IMR-90 (cell line): Measurements from ENCODE around the gene DPEP1. TPM values are rescaled to one million over a fixed set of nuclear protein-coding genes. Genes with fewer than 3 reads are reported as not detected.
A peak's percentile ranks its signal among the peaks of the same experiment; 100 is the strongest.

Experiments used
- ATAC-seq: fragments of 200-7000 bp; cut with Tn5 transposase; 2 replicates; pipeline ENCODE4 v1.9.1; 2020; ENCODE audit warnings: low read depth, mild to moderate bottlenecking, moderate library complexity
- BruUV-seq: library from RNA; stranded (reverse); fragments of 400-500 nt; replicated peaks from 2 replicates; lab custom pipeline; 2021; lab: Mats Ljungman, UMichigan
- CTCF ChIA-PET: fragments of 300-600 bp; formaldehyde crosslinking; extraction: SDS; loops from one replicate; lab custom pipeline; 2021; ENCODE audit warnings: antibody characterized with exemption; lab: Yijun Ruan, JAX
- POLR2A ChIA-PET: fragments of 300-600 bp; sonication (Branson Sonifier 250); formaldehyde crosslinking; loops from one replicate; lab custom pipeline; 2022; ENCODE audit warnings: antibody characterized with exemption; ENCODE audit not compliant: unreplicated experiment; lab: Charles Lee
- DNase-seq: peaks from one replicate; pipeline ENCODE4 v3.0.0; 2013
- H2AFZ ChIP-seq: replicated peaks from 2 replicates; pipeline ENCODE3; 2013; ENCODE audit warnings: low read length, mild to moderate bottlenecking; ENCODE audit not compliant: poor library complexity
- H2AK5ac ChIP-seq: 2 replicates; pipeline ENCODE4 v1.6.1; 2013; ENCODE audit warnings: low read depth, low read length, inconsistent platforms
- H2AK9ac ChIP-seq: replicated peaks from 2 replicates; pipeline ENCODE3; 2013; ENCODE audit warnings: mild to moderate bottlenecking, low read depth, low read length, moderate library complexity; ENCODE audit not compliant: poor library complexity
- H2BK120ac ChIP-seq: 2 replicates; pipeline ENCODE4 v1.6.1; 2013; ENCODE audit warnings: low read depth, low read length, inconsistent platforms
- H2BK15ac ChIP-seq: 3 replicates; pipeline ENCODE4 v1.6.1; 2013; ENCODE audit warnings: low read depth, low read length, inconsistent platforms
- H2BK20ac ChIP-seq: 2 replicates; pipeline ENCODE4 v1.6.1; 2013; ENCODE audit warnings: low read depth, mild to moderate bottlenecking, inconsistent platforms, low read length, moderate library complexity
- H2BK5ac ChIP-seq: 2 replicates; pipeline ENCODE4 v1.6.1; 2013; ENCODE audit warnings: mild to moderate bottlenecking, low read depth, low read length, inconsistent platforms; ENCODE audit not compliant: poor library complexity, severe bottlenecking
- H3K14ac ChIP-seq: replicated peaks from 2 replicates; pipeline ENCODE4 v1.6.1; 2013; ENCODE audit warnings: low read depth, low read length, inconsistent platforms
- H3K18ac ChIP-seq: 2 replicates; pipeline ENCODE4 v1.6.1; 2013; ENCODE audit warnings: low read depth, low read length, control low read depth
- H3K23ac ChIP-seq: 2 replicates; pipeline ENCODE4 v1.6.1; 2013; ENCODE audit warnings: low read depth, low read length, inconsistent platforms
- H3K27ac ChIP-seq: 2 replicates; pipeline ENCODE4 v1.5.1; 2013; ENCODE audit warnings: mild to moderate bottlenecking, control low read depth, low read length; ENCODE audit not compliant: insufficient read depth
- H3K27me3 ChIP-seq: 2 replicates; pipeline ENCODE4 v1.6.1; 2013; ENCODE audit warnings: low read length; ENCODE audit not compliant: control insufficient read depth, insufficient read depth
- H3K36me3 ChIP-seq: 2 replicates; pipeline ENCODE4 v1.6.1; 2013; ENCODE audit warnings: low read length, mixed read lengths; ENCODE audit not compliant: control insufficient read depth, insufficient read depth
- H3K4ac ChIP-seq: 2 replicates; pipeline ENCODE4 v1.6.1; 2013; ENCODE audit warnings: low read depth, low read length, inconsistent platforms
- H3K4me1 ChIP-seq: 2 replicates; pipeline ENCODE4 v1.6.1; 2013; ENCODE audit warnings: low read length, mixed read lengths; ENCODE audit not compliant: control insufficient read depth, insufficient read depth
- H3K4me2 ChIP-seq: 2 replicates; pipeline ENCODE4 v1.6.1; 2013; ENCODE audit warnings: low read depth, mild to moderate bottlenecking, control low read depth, low read length, moderate library complexity
- H3K4me3 ChIP-seq: 2 replicates; pipeline ENCODE4 v1.5.1; 2013; ENCODE audit warnings: low read depth, mild to moderate bottlenecking, control low read depth, low read length, moderate library complexity; ENCODE audit not compliant: insufficient read depth
- H3K56ac ChIP-seq: 2 replicates; pipeline ENCODE4 v1.6.1; 2013; ENCODE audit warnings: low read length, inconsistent platforms; ENCODE audit not compliant: insufficient read depth; ENCODE audit errors: extremely low read depth
- H3K79me1 ChIP-seq, 2 experiments: 2 replicates each; pipeline ENCODE4 v1.6.1; 2013; ENCODE audit warnings: low read length in 2 of 2, inconsistent platforms in 1 of 2, low read depth in 1 of 2
- H3K9ac ChIP-seq: 2 replicates; pipeline ENCODE4 v1.6.1; 2013; ENCODE audit warnings: low read depth, low read length, control low read depth
- H3K9me1 ChIP-seq: 2 replicates; pipeline ENCODE4 v1.6.1; 2013; ENCODE audit warnings: low read length, inconsistent platforms; ENCODE audit not compliant: insufficient read depth
- H3K9me3 ChIP-seq: 2 replicates; pipeline ENCODE4 v1.6.1; 2013; ENCODE audit warnings: low read length; ENCODE audit not compliant: control insufficient read depth, insufficient read depth
- H4K20me1 ChIP-seq: 2 replicates; pipeline ENCODE4 v1.6.1; 2013; ENCODE audit warnings: low read length, inconsistent platforms; ENCODE audit not compliant: insufficient read depth
- H4K5ac ChIP-seq: 2 replicates; pipeline ENCODE4 v1.6.1; 2013; ENCODE audit warnings: mild to moderate bottlenecking, low read depth, low read length, control low read depth
- H4K8ac ChIP-seq, 2 experiments: 2 replicates each; pipeline ENCODE4 v1.6.1; 2013; ENCODE audit warnings: low read depth in 2 of 2, low read length in 2 of 2, control low read depth in 1 of 2, inconsistent platforms in 1 of 2
- H4K91ac ChIP-seq: 2 replicates; pipeline ENCODE4 v1.6.1; 2013; ENCODE audit warnings: low read depth, low read length, inconsistent platforms; ENCODE audit not compliant: insufficient read depth
- MAFK ChIP-seq: IDR thresholded peaks from 2 replicates; pipeline ENCODE4 v1.6.1; 2012; ENCODE audit warnings: low read depth, low read length, improper control_type of control experiment
- WGBS, 2 experiments: methylation state at CpG; one replicate each; pipeline versions ENCODE4 v1.1.5 to v1.1.7; 2013; ENCODE audit warnings: missing lambda C conversion rate in 2 of 2; ENCODE audit not compliant: insufficient read length in 1 of 2; ENCODE audit errors: extremely low coverage in 2 of 2; 5-methylcytosine and 5-hydroxymethylcytosine counted together
- dilution Hi-C: fragments of 300-500 bp; cut with HindIII; formaldehyde crosslinking; loops from one replicate; pipeline ENCODE4 v1.14.3; 2018; ENCODE audit warnings: low sequenced_read_pairs; ENCODE audit not compliant: unreplicated experiment
- in situ Hi-C: fragments of 300-500 bp; cut with MboI; formaldehyde crosslinking; loops from 3 replicates; pipeline ENCODE4 v1.14.3; 2019; ENCODE audit warnings: low sequenced_read_pairs, inconsistent platforms, mixed read lengths
- intact Hi-C: fragments of 100-400 bp; cut with micrococcal nuclease; formaldehyde crosslinking; loops from 2 replicates; pipeline ENCODE4 v1.10.0; 2022
- polyA plus RNA-seq, 3 experiments: library from polyadenylated mRNA; depleted of rRNA; stranded (reverse); fragments of >200 nt; gene quantifications; 2 replicates each; pipeline ENCODE4 v1.2.3, GENCODE V29; 2012; ENCODE audit warnings: low replicate concordance in 1 of 3
- total RNA-seq: library from RNA; depleted of rRNA; stranded (reverse); fragments of >200 nt; gene quantifications from 2 replicates; pipeline ENCODE4 v1.2.3, GENCODE V29; 2012

Gene DPEP1
- total and polyA plus RNA-seq, 2 of the 4 experiments (the other 2 are of a cell fraction), result not detected

DNA sequence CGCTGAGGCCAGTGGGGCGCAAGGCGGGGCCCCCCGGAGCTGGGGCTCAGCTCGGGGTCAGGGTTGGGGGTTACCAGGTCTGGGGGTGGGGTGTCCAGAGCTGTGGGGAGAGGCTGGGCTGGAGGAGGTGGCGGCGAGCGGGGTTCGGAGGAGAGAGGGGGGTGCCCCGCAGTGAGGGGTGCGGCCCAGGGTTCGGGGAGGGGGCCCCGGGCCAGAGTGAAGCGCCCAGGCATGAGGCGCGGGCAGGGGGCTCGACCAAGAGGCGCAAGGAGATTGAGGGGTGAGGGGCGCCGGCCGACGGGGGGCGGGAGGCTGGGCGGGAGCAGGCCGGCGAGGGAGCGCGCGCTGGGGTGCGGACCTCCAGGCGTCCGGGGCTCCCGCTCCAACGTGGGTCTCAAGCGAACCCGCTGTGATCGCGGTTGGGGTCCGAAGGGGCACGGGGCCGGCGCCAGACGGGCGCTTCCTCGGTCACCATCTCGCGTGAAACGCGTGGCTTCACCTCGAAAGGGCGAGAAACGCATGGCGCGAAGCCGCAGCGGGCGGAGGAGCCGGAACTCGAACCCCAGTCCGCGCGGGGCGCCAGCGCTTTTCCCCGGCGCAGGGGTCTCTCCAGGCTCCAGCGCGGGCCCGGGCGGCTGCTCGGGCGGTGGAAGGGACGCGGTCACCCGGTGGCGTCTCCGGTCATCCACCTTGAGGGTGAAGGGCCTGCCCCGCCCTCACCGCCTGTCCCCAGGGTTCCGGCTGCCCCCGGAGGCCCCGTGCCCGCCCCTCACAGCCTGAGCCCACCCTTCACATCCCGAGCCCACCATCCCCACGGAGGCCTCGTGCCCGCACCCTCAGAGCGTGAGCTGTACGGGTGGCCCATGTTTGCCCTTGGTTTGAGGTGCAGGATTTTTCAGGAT, 37.0 kb upstream of the DPEP1 start:
- ATAC-seq, result no peak
- Histone ChIP-seq H3K4me3 (peak overlapping the region; percentile 30), H2BK5ac (no peak overlapping the region), H2AK9ac (peak overlapping the region; percentile 93), H3K27ac (no peak overlapping the region; the same call in 1 of the 2 replicates), H2AFZ (peak overlapping the region; percentile 89), H4K20me1 (peaks cover 3% of the 10 kb centered on the region; the same call in 1 of the 2 replicates), H4K5ac (no peak overlapping the region), H3K4me1 (peaks cover 20% of the 10 kb centered on the region), H3K4ac (no peak overlapping the region), H2AK5ac (peak overlapping the region; percentile 51), H3K4me2 (no peak overlapping the region), H2BK15ac (no peak overlapping the region), H3K14ac (no peak overlapping the region), H4K8ac (no peak overlapping the region), H3K9me3 (no peaks in the 10 kb centered on the region), H3K23ac (no peak overlapping the region), H3K36me3 (peaks cover 6% of the 10 kb centered on the region; the same call in 1 of the 2 replicates), H2BK120ac (peak overlapping the region; percentile 32; the same call in 1 of the 2 replicates), H3K18ac (no peak overlapping the region), H3K27me3 (peaks cover 4% of the 10 kb centered on the region; the same call in 1 of the 2 replicates), H3K9ac (no peak overlapping the region), H4K91ac (no peak overlapping the region), H3K79me1 (peaks cover 0 to 8% of the 10 kb centered on the region in 2 experiments; a peak in 1 of 4 replicates), H2BK20ac (no peak overlapping the region), H3K56ac (no peak overlapping the region), H3K9me1 (peaks cover 13% of the 10 kb centered on the region)
- no TSS peak for BruUV-seq
- no peak for TF ChIP-seq MAFK
- CTCF ChIA-PET, result no interaction called here
- in situ Hi-C loops (no loop called here), dilution Hi-C loops (no loop called here), intact Hi-C loops (no loop called here)
- POLR2A ChIA-PET, result no interaction called here
- WGBS, 2 experiments, result 37% methylated on average over 46 of the region's 89 CpGs; no CpG with 5 or more reads in 1 of the 2 experiments
- DNase-seq, result no peak
